HCT116 (cell line): Measurements from ENCODE around the gene ANXA3. TPM values are rescaled to one million over a fixed set of nuclear protein-coding genes. Genes with fewer than 3 reads are reported as not detected.

Experiments used
- ATAC-seq: fragments of 200-7000 bp; cut with Tn5 transposase; 2 replicates; pipeline ENCODE4 v1.9.1; 2020; ENCODE audit warnings: mild to moderate bottlenecking, moderate library complexity
- BruUV-seq: library from RNA; stranded (reverse); fragments of 400-500 nt; replicated peaks from 2 replicates; lab custom pipeline; 2021; lab: Mats Ljungman, UMichigan
- CTCF ChIA-PET: fragments of 300-600 bp; sonication (Branson Sonifier 250); formaldehyde crosslinking; loops from one replicate; lab custom pipeline; 2021; ENCODE audit warnings: antibody characterized with exemption; lab: Charles Lee
- POLR2A ChIA-PET: fragments of 300-600, 350-600 bp; sonication (Branson Sonifier 250); formaldehyde crosslinking; loops from one replicate; lab custom pipeline; 2021; ENCODE audit warnings: antibody characterized with exemption; lab: Charles Lee
- RAD21 ChIA-PET, 2 experiments: fragments of 300-600 bp; sonication (Branson Sonifier 250); formaldehyde crosslinking; loops; one replicate each; lab custom pipeline; 2023; ENCODE audit warnings: low total read pairs in 2 of 2; ENCODE audit not compliant: uncharacterized antibody in 2 of 2, unreplicated experiment in 2 of 2, low non-redundant PET in 1 of 2; lab: Charles Lee
- DNase-seq: peaks from one replicate; pipeline ENCODE4 v3.0.0-alpha.2; 2010; ENCODE audit warnings: low read depth, low spot score
- H2AFZ ChIP-seq: fragments of 200-600 bp; shearing (Covaris generic), sonication (generic); 2 replicates; pipeline ENCODE4 v1.6.1; 2017; ENCODE audit warnings: low read depth, mixed run types, mixed read lengths, antibody characterized with exemption, low read length; ENCODE audit not compliant: poor library complexity, severe bottlenecking
- H3K27ac ChIP-seq: 2 replicates; pipeline ENCODE4 v1.5.1; 2012; ENCODE audit warnings: low read depth, low read length
- H3K27me3 ChIP-seq: fragments of 200-600 bp; sonication (generic); 2 replicates; pipeline ENCODE4 v1.6.1; 2016; ENCODE audit warnings: mixed run types, low read length, mixed read lengths; ENCODE audit not compliant: insufficient read depth
- H3K36me3 ChIP-seq, 2 experiments: fragments of 200-500 bp in 1 of 2; fragments of 200-600 bp in 1 of 2; sonication (Bioruptor generic) in 1 of 2; sonication (generic) in 1 of 2; 2 replicates each; pipeline versions ENCODE4 v1.5.1 to v1.6.1; 2014 to 2016; ENCODE audit warnings: low read length in 2 of 2, inconsistent platforms in 1 of 2, mixed read lengths in 1 of 2, mixed run types in 1 of 2; ENCODE audit not compliant: insufficient read depth in 2 of 2, control insufficient read depth in 1 of 2
- H3K4me1 ChIP-seq, 2 experiments: fragments of 200-600 bp in 1 of 2; sonication (generic) in 1 of 2; 2 replicates each; pipeline versions ENCODE4 v1.5.1 to v1.6.1; 2012 to 2017; ENCODE audit warnings: low read length in 2 of 2, inconsistent platforms in 1 of 2, mild to moderate bottlenecking in 1 of 2, mixed read lengths in 1 of 2, mixed run types in 1 of 2, moderate library complexity in 1 of 2; ENCODE audit not compliant: insufficient read depth in 2 of 2, control insufficient read depth in 1 of 2
- H3K4me2 ChIP-seq: fragments of 200-600 bp; sonication (generic); 2 replicates; pipeline ENCODE4 v1.6.1; 2017; ENCODE audit warnings: mixed run types, low read length, mixed read lengths
- H3K4me3 ChIP-seq, 2 experiments: fragments of 200-600 bp in 1 of 2; sonication (generic) in 1 of 2; replicated peaks in 1 of 2; 2 replicates each; pipeline ENCODE4 v1.5.1; 2011 to 2016; ENCODE audit warnings: low read length in 2 of 2, control low read depth in 1 of 2, low read depth in 1 of 2, mild to moderate bottlenecking in 1 of 2, mixed read lengths in 1 of 2, mixed run types in 1 of 2
- H3K79me2 ChIP-seq: fragments of 200-600 bp; sonication (generic); 2 replicates; pipeline ENCODE4 v1.6.1; 2017; ENCODE audit warnings: mild to moderate bottlenecking, mixed run types, low read length, moderate library complexity, mixed read lengths; ENCODE audit not compliant: insufficient read depth
- H3K9ac ChIP-seq: fragments of 200-600 bp; sonication (generic); 2 replicates; pipeline ENCODE4 v1.6.1; 2016; ENCODE audit warnings: low read length, mixed read lengths
- H3K9me2 ChIP-seq: fragments of 200-600 bp; sonication (generic), shearing (Covaris generic); 2 replicates; pipeline ENCODE4 v1.6.1; 2017; ENCODE audit warnings: mixed run types, mild to moderate bottlenecking, moderate library complexity; ENCODE audit not compliant: insufficient read depth
- H3K9me3 ChIP-seq, 2 experiments: fragments of 200-500 bp in 1 of 2; fragments of 200-600 bp in 1 of 2; sonication (Bioruptor generic) in 1 of 2; sonication (generic) in 1 of 2; 2 replicates each; pipeline ENCODE4 v1.6.1; 2014 to 2017; ENCODE audit warnings: low read length in 2 of 2, mixed read lengths in 2 of 2, inconsistent platforms in 1 of 2, low read depth in 1 of 2, mild to moderate bottlenecking in 1 of 2, mixed run types in 1 of 2, moderate library complexity in 1 of 2; ENCODE audit not compliant: control insufficient read depth in 1 of 2, insufficient read depth in 1 of 2
- H4K20me1 ChIP-seq: fragments of 200-600 bp; sonication (generic), shearing (Covaris generic); 2 replicates; pipeline ENCODE4 v1.6.1; 2017; ENCODE audit warnings: mixed run types, mild to moderate bottlenecking, moderate library complexity; ENCODE audit not compliant: insufficient read depth
- ATF3 ChIP-seq: IDR thresholded peaks from 2 replicates; pipeline ENCODE4 v1.6.1; 2012
- CBX3 ChIP-seq: IDR thresholded peaks from 2 replicates; pipeline ENCODE4 v1.6.1; 2012; ENCODE audit warnings: low read depth
- ELF1 ChIP-seq: IDR thresholded peaks from 2 replicates; pipeline ENCODE4 v1.6.1; 2012; ENCODE audit warnings: low read depth, borderline replicate concordance
- EZH2 ChIP-seq: fragments of 200-600 bp; sonication (generic); IDR thresholded peaks from 2 replicates; pipeline ENCODE4 v1.6.1; 2017; ENCODE audit warnings: antibody characterized with exemption, mixed run types
- JUND ChIP-seq: IDR thresholded peaks from 2 replicates; pipeline ENCODE4 v1.6.1; 2012
- POLR2A ChIP-seq: IDR thresholded peaks from 2 replicates; pipeline ENCODE4 v1.7.0; 2011; ENCODE audit warnings: borderline replicate concordance; ENCODE audit not compliant: insufficient read depth, insufficient read length; ENCODE audit errors: extremely low read depth
- POLR2AphosphoS5 ChIP-seq: IDR thresholded peaks from 2 replicates; pipeline ENCODE4 v1.6.1; 2011; ENCODE audit warnings: mild to moderate bottlenecking, low read depth, low read length, moderate library complexity
- REST ChIP-seq: IDR thresholded peaks from 2 replicates; pipeline ENCODE4 v1.6.1; 2012; ENCODE audit warnings: low read depth
- SP1 ChIP-seq: IDR thresholded peaks from 2 replicates; pipeline ENCODE4 v1.6.1; 2012; ENCODE audit warnings: low read depth
- YY1 ChIP-seq: IDR thresholded peaks from 2 replicates; pipeline ENCODE4 v1.6.1; 2011; ENCODE audit warnings: low read length, low read depth, moderate library complexity, mild to moderate bottlenecking; ENCODE audit not compliant: insufficient replicate concordance; ENCODE audit errors: extremely low read depth
- ZBTB33 ChIP-seq: IDR thresholded peaks from 2 replicates; pipeline ENCODE4 v1.6.1; 2011; ENCODE audit warnings: mild to moderate bottlenecking, low read length, moderate library complexity; ENCODE audit not compliant: insufficient replicate concordance; ENCODE audit errors: extremely low read depth
- intact Hi-C: fragments of 100-400 bp; cut with micrococcal nuclease; formaldehyde crosslinking; loops from 2 replicates; pipeline ENCODE4 v1.10.0; 2022
- total RNA-seq: library from RNA; stranded (reverse); gene quantifications from one replicate; pipeline ENCODE4 v1.2.1, GENCODE V29; 2021; ENCODE audit not compliant: unreplicated experiment

The ANXA3 gene
- total RNA-seq, 1 experiment from 2014 or later: 158 TPM

GRCh38 chr4:78651250-78651860 lies 99.8 kb downstream of the ANXA3 start:
- ATAC-seq (no peak), DNase-seq (no peak)
- Histone ChIP-seq H3K4me1 (peaks cover 2 to 5% of the 10 kb centered on the region in 2 experiments; a peak in 3 of 4 replicates), H3K9me3 (no peaks in the 10 kb centered on the region), H3K4me2 (no peak overlapping the region), H3K9me2 (no peaks in the 10 kb centered on the region)
- intact Hi-C loops: no loop called here
- POLR2A ChIA-PET: no interaction called here
- no peak for TF ChIP-seq ELF1
- TF ChIP-seq EZH2: no peak
- TF ChIP-seq ATF3: no peak
- TF ChIP-seq, all 23 proteins: peak for 0
- H3K79me2 ChIP-seq: no peaks in the 10 kb centered on the region
- no peak overlapping the region for H2AFZ ChIP-seq
- H3K4me3 ChIP-seq: no peak overlapping the region
- RAD21 ChIA-PET: no interaction called here
- no peaks in the 10 kb centered on the region for H3K27me3 ChIP-seq
- CTCF ChIA-PET: no interaction called here
- no peaks in the 10 kb centered on the region for H4K20me1 ChIP-seq
- H3K36me3 ChIP-seq: no peaks in the 10 kb centered on the region
- no peak overlapping the region for H3K9ac ChIP-seq
- no peak overlapping the region for H3K27ac ChIP-seq
- BruUV-seq: no TSS peak

- Histone ChIP-seq H3K36me3 (no peaks in the 10 kb centered on the region), H3K9me3 (no peaks in the 10 kb centered on the region), H3K4me1 (no peaks in the 10 kb centered on the region), H3K79me2 (no peaks in the 10 kb centered on the region), H3K4me2 (no peak overlapping the region), H4K20me1 (no peaks in the 10 kb centered on the region), H3K9ac (no peak overlapping the region), H3K27me3 (no peaks in the 10 kb centered on the region), H3K4me3 (no peak overlapping the region), H3K9me2 (no peaks in the 10 kb centered on the region), H2AFZ (no peak overlapping the region), H3K27ac (no peak overlapping the region)
- RAD21 ChIA-PET: no interaction called here
- CTCF ChIA-PET: no interaction called here
- no TSS peak for BruUV-seq
- POLR2A ChIA-PET: no interaction called here
- ATAC-seq: no peak
- intact Hi-C loops: no loop called here
- DNase-seq: no peak
- TF ChIP-seq POLR2A: no peak
- TF ChIP-seq EZH2: no peak
- no peak for TF ChIP-seq SP1
- no peak for TF ChIP-seq JUND
- TF ChIP-seq ATF3: no peak
- TF ChIP-seq CBX3: no peak
- no peak for TF ChIP-seq ZBTB33
- TF ChIP-seq YY1: no peak
- TF ChIP-seq POLR2AphosphoS5: no peak
- TF ChIP-seq REST: no peak
Measured at GRCh38 chr4:78652282-78652876, 100.8 kb downstream of the ANXA3 start.
